Measurements from ENCODE around the gene FBXO10. TPM values are rescaled to one million over a fixed set of nuclear protein-coding genes. Genes with fewer than 3 reads are reported as not detected.

FBXO10 gene
- total and polyA plus RNA-seq, 2 of the 8 experiments (the other 6 are each of a cell fraction or from before 2014, with no cell fraction given) = 13.1 to 13.9 TPM

- no peaks in the 10 kb centered on the region for H4K20me1 ChIP-seq (replicated peaks in 1 of 2; ENCODE audit: control insufficient read depth in 1 of 2, insufficient read depth in 2 of 2, low read length in 2 of 2)
- H3K79me1 ChIP-seq (ENCODE audit: low read depth, low read length) = no peaks in the 10 kb centered on the region
- H4K5ac ChIP-seq (ENCODE audit: insufficient read length, low read depth, low read length) = no peak overlapping the region
- H4K91ac ChIP-seq (replicated peaks; ENCODE audit: insufficient read length, low read length) = no peak overlapping the region
- no peak overlapping the region for H3K4me2 ChIP-seq (ENCODE audit: insufficient read depth in 1 of 2, low read depth in 2 of 2, low read length in 2 of 2)
- H2BK12ac ChIP-seq (ENCODE audit: low read depth, low read length) = no peak overlapping the region
- H3K18ac ChIP-seq (ENCODE audit: extremely low read depth, low read length) = no peak overlapping the region
- no peak overlapping the region for H2BK120ac ChIP-seq (replicated peaks; ENCODE audit: low read depth, low read length)
- no peaks in the 10 kb centered on the region for H3K36me3 ChIP-seq (ENCODE audit: control insufficient read depth in 2 of 4, insufficient read depth in 4 of 4, low read length in 3 of 4)
- H4K8ac ChIP-seq (ENCODE audit: extremely low read depth, insufficient read depth, low read length) = no peak overlapping the region
- H2BK5ac ChIP-seq (ENCODE audit: low read depth, low read length) = no peak overlapping the region
- no peak overlapping the region for H2BK15ac ChIP-seq (ENCODE audit: low read length)
- no peak overlapping the region for H3K56ac ChIP-seq (replicated peaks; ENCODE audit: insufficient read length, low read depth, low read length)
- no peaks in the 10 kb centered on the region for H3K4me1 ChIP-seq (replicated peaks in 1 of 4; ENCODE audit: control insufficient read depth in 3 of 4, insufficient read depth in 4 of 4, low read length in 3 of 4)
- H2BK20ac ChIP-seq (ENCODE audit: low read length) = no peak overlapping the region
- H3K4ac ChIP-seq (replicated peaks; ENCODE audit: insufficient read length, low read depth, low read length) = no peak overlapping the region
- H3K23me2 ChIP-seq (ENCODE audit: low read depth, low read length) = no peaks in the 10 kb centered on the region
- no peak overlapping the region for H3K4me3 ChIP-seq (ENCODE audit: extremely low read depth in 1 of 4, insufficient read depth in 2 of 4, low read depth in 3 of 4, low read length in 4 of 4)
- POLR2A ChIA-PET (ENCODE audit: partially characterized antibody) = interaction anchor here (1.2 kb wide), 1 partner anchor 13 kb away, joined by 3 read pairs; no protein-coding TSS in a partner anchor
- no peak overlapping the region for H2AK5ac ChIP-seq (ENCODE audit: low read depth, low read length)
- H2AFZ ChIP-seq (ENCODE audit: low read length) = no peak overlapping the region
- H3K27me3 ChIP-seq (replicated peaks in 1 of 4; ENCODE audit: control insufficient read depth in 3 of 4, extremely low read depth in 1 of 4, insufficient read depth in 3 of 4, low read length in 3 of 4) = no peaks in the 10 kb centered on the region
- WGBS, 2 experiments (ENCODE audit: extremely low coverage in 1 of 2, insufficient coverage in 1 of 2, insufficient read length in 1 of 2, insufficient replicate concordance in 2 of 2, low coverage in 1 of 2, low lambda C conversion rate in 2 of 2, missing lambda C conversion rate in 1 of 2) = 100% methylated on average over 1 of the region's 1 CpG; no CpG with 5 or more reads in 1 of the 2 experiments
- H3K27ac ChIP-seq (ENCODE audit: low read depth, low read length) = no peak overlapping the region
- no peak overlapping the region for H3K9ac ChIP-seq (replicated peaks in 1 of 4; ENCODE audit: extremely low read depth in 1 of 4, low read depth in 3 of 4, low read length in 3 of 4)
- H3K79me2 ChIP-seq (ENCODE audit: control insufficient read depth in 1 of 2, insufficient read depth in 2 of 2, low read length in 2 of 2) = no peaks in the 10 kb centered on the region; a peak in 1 of 4 replicates
- CTCF ChIA-PET (ENCODE audit: partially characterized antibody) = no interaction called here
- H3K14ac ChIP-seq (ENCODE audit: insufficient read length) = no peak overlapping the region
- H3K23ac ChIP-seq (ENCODE audit: insufficient read length) = no peak overlapping the region
- no peaks in the 10 kb centered on the region for H3K9me3 ChIP-seq (ENCODE audit: insufficient read depth in 2 of 2, low read depth in 1 of 2, low read length in 1 of 2)
- no peak for DNase-seq (ENCODE audit: low read depth in 1 of 2, low spot score in 2 of 2)
- no peak for FAIRE-seq
- TF ChIP-seq SIRT6 (IDR thresholded peaks at IDR 0.05; ENCODE audit: low read length) = no peak
- TF ChIP-seq TEAD4 (IDR thresholded peaks at IDR 0.05; ENCODE audit: low read depth, low read length) = no peak
- no peak for TF ChIP-seq CREB1 (IDR thresholded peaks at IDR 0.05)
- no peak for TF ChIP-seq EZH2 (IDR thresholded peaks at IDR 0.05; ENCODE audit: low read depth, low read length, severe bottlenecking)
- no peak for TF ChIP-seq TAF7 (optimal IDR thresholded peaks at IDR 0.05; ENCODE audit: borderline replicate concordance, low read depth, low read length)
- TF ChIP-seq HDAC6 (IDR thresholded peaks at IDR 0.05; ENCODE audit: low read depth, low read length) = no peak
- no peak for TF ChIP-seq SP4 (IDR thresholded peaks at IDR 0.05; ENCODE audit: low read length)
- no peak for TF ChIP-seq MAFK (IDR thresholded peaks at IDR 0.05; ENCODE audit: low read depth, low read length)
- TF ChIP-seq BCL11A (IDR thresholded peaks at IDR 0.05; ENCODE audit: low read depth in 2 of 2, low read length in 2 of 2) = no peak
- TF ChIP-seq EP300 (IDR thresholded peaks at IDR 0.05; ENCODE audit: borderline replicate concordance in 1 of 2, low read depth in 2 of 2, low read length in 2 of 2) = no peak
- TF ChIP-seq RAD21 (IDR thresholded peaks at IDR 0.05 in 1 of 2, conservative IDR thresholded peaks at IDR 0.05 in 1 of 2; ENCODE audit: low read depth in 2 of 2, low read length in 2 of 2) = no peak
- no peak for TF ChIP-seq RBBP5 (IDR thresholded peaks at IDR 0.05; ENCODE audit: borderline replicate concordance, low read depth, low read length)
- no peak for TF ChIP-seq SUZ12 (IDR thresholded peaks at IDR 0.05; ENCODE audit: low read length)
- TF ChIP-seq RFX5 (IDR thresholded peaks at IDR 0.05; ENCODE audit: borderline replicate concordance, low read depth, low read length) = no peak
- no peak for TF ChIP-seq EGR1 (IDR thresholded peaks at IDR 0.05; ENCODE audit: borderline replicate concordance, low read depth, low read length)
These were observed 35.8 kb upstream of the FBXO10 start for GRCh38 chr9:37611961-37612360.
